22Rv1 (cell line): Measurements from ENCODE around the gene ALPG.
"Not testable (repeated sequence)": the region's sequence is repeated elsewhere in the genome, so short reads cannot be mapped to it uniquely, and the experiment has no call there.

ENCODE experiments used
- H3K27ac ChIP-seq: fragments of 450-650 bp; 2 replicates; pipeline ENCODE4 v1.5.1; 2017
- CTCF ChIP-seq: fragments of 450-650 bp; IDR thresholded peaks from 2 replicates; pipeline ENCODE4 v1.5.1; 2017; ENCODE audit warnings: mild to moderate bottlenecking
- ZFX ChIP-seq: fragments of 450-650 bp; IDR thresholded peaks from 2 replicates; pipeline ENCODE4 v1.6.1; 2017; ENCODE audit warnings: antibody characterized with exemption, borderline replicate concordance

The ALPG gene

GRCh38 chr2:232447091-232447620 lies 40.5 kb downstream of the ALPG start:
- no peak overlapping the region for H3K27ac ChIP-seq
- no peak for TF ChIP-seq CTCF
- TF ChIP-seq ZFX, result no peak

- no peak overlapping the region for H3K27ac ChIP-seq
- TF ChIP-seq CTCF, result no peak
- TF ChIP-seq ZFX, result no peak
Observed at GRCh38 chr2:232447638-232448303, 41.1 kb downstream of the ALPG start.

GRCh38 chr2:232448304-232448690 lies 41.7 kb downstream of the ALPG start:
- no peak overlapping the region for H3K27ac ChIP-seq
- no peak for TF ChIP-seq CTCF
- no peak for TF ChIP-seq ZFX

GRCh38 chr2:232449964-232450363 lies 43.3 kb downstream of the ALPG start:
- TF ChIP-seq CTCF (no peak), ZFX (no peak)
- no peak overlapping the region for H3K27ac ChIP-seq

GRCh38 chr2:232451645-232452044 lies 45.0 kb downstream of the ALPG start:
- H3K27ac ChIP-seq, result not testable (repeated sequence)

GRCh38 chr2:232454630-232455029 lies 48.0 kb downstream of the ALPG start:
- no peak for TF ChIP-seq CTCF
- TF ChIP-seq ZFX, result no peak
- H3K27ac ChIP-seq, result no peak overlapping the region

- TF ChIP-seq CTCF (no peak), ZFX (no peak)
- no peak within 1 kb of the TSS for H3K27ac ChIP-seq
Observed at GRCh38 chr2:232455426-232456255, 49.0 kb downstream of the ALPG start, which contains the start of gene ALPI. Gene ALPI (plus strand): TSS chr2:232456153. CDS start chr2:232456200, 47 bp downstream.
